Inflammatory macrophage (primary cell): ENCODE data around the gene HRC.
"Not testable (repeated sequence)": the region's sequence is repeated elsewhere in the genome, so short reads cannot be mapped to it uniquely, and the experiment has no call there.

Source experiments
- DNase-seq, 2 donors: peaks; one replicate each; pipeline ENCODE4 v3.0.0-alpha.2; 2020 to 2022

The HRC gene

GRCh38 chr19:49160450-49161189 is 5.4 kb upstream of the HRC start:
- no peak for DNase-seq

GRCh38 chr19:49157445-49158224 is 2.4 kb upstream of the HRC start, which contains the start of gene TRPM4:
TRPM4 (plus strand) TSS chr19:49157792; CDS start chr19:49157867, 75 bp downstream.
- DNase-seq = peak; percentile 67 to 75

DNA sequence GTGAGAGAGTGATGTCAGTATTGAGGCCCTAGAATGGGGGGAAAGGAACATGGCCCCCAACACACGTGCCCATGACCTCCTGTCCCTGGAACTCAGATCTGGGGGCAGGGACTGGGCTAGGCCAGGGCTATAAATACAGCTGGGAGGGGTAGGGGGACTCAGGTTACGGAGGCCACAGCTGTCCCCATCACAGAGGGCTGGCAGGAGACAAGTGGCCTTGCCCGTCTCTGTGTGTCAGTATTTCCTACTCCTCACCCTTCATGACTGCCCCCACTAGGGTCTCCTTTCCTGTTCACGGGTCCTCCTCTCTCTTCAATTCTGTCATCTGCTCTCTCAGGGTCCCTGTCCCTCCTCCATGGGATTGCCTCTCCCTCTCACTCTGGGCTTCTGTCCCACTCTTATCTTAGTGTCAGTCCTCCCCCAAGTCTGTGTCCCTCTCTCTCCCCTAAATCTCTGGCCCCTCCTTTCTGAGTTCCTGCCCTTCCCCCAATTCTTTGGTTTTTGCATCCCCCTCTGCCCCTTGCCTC is 687 bp upstream of the HRC start:
- DNase-seq = no peak

GRCh38 chr19:49154279-49154678 is 917 bp downstream of the HRC start:
- no peak for DNase-seq

DNA sequence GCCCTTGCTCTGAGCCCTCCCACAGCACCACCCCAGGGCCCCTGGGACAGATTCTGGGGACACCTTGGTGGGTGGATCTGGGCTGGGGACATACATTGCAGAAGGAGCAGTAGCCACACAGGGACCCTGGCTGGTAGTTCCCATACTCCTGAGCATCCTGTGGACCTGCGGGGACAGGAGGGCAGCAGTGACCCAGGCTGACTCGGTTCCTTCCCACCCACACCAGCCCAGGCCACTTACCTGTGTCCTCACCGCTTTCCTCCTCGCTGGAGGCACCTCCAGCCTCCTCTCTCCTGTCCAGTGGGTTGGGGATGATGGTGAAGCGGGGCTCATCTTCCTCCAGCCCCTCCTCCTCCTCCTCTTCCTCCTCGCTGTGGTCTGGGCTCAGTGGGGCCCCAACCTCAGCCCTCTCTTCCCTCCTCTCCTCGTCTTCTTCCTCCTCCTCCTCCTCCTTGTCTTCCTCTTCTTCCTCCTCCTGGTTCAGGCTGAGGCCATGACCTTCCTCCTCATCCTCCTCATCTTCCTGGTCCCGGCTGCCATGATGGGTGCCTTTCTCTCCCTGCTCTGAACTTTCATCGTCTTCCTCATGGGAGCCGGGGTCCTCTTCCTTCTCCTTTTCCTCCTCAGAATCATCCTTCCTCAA is 1.9 kb downstream of the HRC start:
- DNase-seq = no peak

- no peak for DNase-seq
Observed at GRCh38 chr19:49152119-49152550, 3.1 kb downstream of the HRC start.

- no peak for DNase-seq
Observed at GRCh38 chr19:49151267-49152118, 3.7 kb downstream of the HRC start.

- DNase-seq = no peak
Observed at GRCh38 chr19:49150944-49151243, 4.3 kb downstream of the HRC start.

DNA sequence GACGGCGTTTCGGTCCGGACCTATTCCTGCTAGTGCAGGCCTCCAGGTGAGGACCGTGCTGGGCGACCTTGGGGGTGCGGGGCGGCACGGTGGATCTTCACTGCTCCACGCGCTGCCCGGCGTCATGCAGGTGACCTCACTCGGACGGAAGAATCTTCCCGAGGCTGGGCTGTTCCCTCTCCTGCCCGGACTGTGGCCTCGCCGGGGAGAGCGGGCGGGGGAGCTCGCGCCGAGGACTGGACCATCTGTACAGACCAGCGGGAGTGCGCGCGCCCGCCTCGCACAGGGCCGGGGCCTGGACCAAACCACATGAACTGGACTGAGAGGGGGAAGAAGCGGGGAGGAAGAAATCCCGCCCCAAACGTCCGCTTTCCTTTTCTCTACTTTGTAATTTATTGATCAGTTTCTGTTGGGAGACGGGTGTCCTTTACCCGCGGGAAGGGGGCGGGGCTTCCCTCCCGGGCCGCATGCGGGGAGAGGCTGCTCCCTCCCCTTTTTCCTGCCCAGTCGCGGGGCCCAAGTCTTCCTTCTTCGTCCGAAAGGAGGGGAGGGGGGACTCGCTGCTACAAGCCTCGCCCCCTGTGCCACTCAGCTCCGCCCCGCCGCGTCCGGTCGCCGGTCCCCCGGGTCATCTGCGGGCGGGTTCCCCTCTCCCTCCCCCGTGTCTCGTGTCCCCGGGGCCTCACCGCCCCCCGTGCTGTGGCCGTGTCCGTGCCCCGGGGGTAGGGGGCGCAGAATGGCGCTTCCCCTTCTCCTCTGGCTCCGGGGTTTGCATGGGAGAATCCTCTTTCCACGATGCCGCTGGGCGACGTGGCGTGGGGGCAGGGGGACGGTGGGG is 4.9 kb downstream of the HRC start:
- DNase-seq = peak; percentile 52 to 62

GRCh38 chr19:49149652-49150105 is 5.5 kb downstream of the HRC start:
- peak; percentile 20 to 48 for DNase-seq

GRCh38 chr19:49148784-49149651 is 6.2 kb downstream of the HRC start:
- DNase-seq = peak; percentile 67 to 77

GRCh38 chr19:49148044-49148682 is 7.0 kb downstream of the HRC start:
- no peak for DNase-seq

- not testable (repeated sequence) for DNase-seq
Observed at GRCh38 chr19:49146408-49146770, 8.8 kb downstream of the HRC start.

DNA sequence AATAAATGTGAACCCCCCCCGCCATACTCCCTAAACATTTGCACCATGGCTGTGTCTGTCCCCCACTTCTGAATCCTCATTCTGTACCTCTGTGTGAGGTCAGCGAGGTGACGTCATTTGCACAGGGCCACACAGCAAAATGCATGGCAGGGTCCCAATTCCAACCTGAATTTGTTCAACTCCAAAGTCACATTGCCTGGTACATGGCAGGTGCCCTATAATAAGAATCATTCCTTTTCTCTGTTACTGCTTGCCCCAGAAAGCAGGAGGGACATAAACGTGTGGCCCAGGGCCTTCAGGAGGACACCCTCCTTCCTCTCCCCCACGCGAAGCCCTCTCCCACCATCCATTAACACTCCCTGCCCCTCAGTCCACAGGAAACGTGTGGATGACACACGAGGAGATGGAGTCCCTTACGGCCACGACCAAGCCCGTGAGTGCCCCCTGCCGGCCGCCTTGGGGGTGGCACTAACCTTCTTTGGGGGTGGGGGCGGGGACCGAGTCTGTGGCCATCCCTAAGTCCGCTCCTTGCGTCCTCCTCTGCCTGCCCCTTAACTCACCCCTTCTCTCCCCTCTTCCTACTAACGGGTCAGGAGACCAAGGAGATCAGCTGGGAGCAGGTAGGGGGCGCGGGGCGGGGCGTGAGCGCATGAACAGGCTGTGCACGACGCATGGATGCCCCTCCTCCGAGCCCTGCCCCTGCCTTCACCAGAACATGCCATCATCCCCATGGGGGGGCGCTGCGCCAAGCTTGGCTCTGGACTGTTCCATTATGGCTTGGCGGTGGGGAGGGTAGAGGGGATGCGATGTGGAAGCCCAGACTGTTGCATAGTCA is 9.4 kb downstream of the HRC start:
- peak; percentile 69 to 70 for DNase-seq

DNA sequence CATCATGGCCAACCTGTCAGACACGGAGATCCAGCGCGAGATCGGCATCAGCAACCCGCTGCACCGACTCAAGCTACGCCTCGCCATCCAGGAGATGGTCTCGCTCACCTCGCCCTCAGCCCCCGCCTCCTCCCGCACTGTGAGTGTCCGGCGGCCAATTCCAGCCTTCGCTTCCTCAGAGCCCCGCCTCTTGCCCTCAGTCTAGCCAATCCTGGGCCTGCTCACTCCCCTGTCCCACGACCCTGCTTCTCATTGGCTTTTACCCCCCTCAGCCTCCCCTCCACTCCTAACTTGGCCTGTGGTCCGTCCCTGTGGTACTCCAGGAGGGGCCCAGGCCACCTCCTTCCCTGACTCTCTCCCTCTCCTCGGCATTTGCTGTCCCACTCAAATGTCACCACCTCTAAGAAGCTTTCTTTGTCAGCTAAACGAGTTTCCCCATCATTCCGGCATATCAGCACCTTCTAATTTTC is 12.3 kb downstream of the HRC start:
- DNase-seq = peak; percentile 46 to 54

- no peak for DNase-seq
Observed at GRCh38 chr19:49141352-49141751, 13.8 kb downstream of the HRC start.

GRCh38 chr19:49140951-49141350 is 14.2 kb downstream of the HRC start:
- DNase-seq = no peak

- DNase-seq = no peak
Observed at GRCh38 chr19:49136771-49137171, 18.4 kb downstream of the HRC start.

DNA sequence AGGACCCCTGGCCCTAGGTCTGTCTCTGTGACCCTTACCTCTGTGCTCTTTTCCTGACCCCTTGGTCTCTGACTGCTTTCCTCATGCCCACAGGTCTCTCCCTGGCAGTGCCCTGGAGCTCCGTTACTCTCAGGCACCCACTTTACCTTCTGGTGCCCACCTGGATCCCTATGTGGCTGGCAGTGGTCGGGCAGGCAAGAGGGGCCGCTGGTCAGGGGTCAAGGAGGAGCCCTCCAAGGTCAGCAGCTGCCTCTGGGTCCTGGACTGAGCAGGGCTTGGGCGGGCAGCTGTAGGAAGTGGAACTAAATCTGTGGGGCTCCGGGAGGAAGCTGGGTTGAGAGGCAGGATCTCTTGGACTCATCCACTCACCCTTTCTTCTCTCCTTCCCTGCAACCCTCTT is 19.5 kb downstream of the HRC start:
- DNase-seq = no peak
